SK-N-MC (cell line): ENCODE results near the gene NAPG.
"Not testable (repeated sequence)": the region's sequence is repeated elsewhere in the genome, so short reads cannot be mapped to it uniquely, and the experiment has no call there.

Experiments used
- EZH2 ChIP-seq: fragments of 200-600 bp; sonication (generic); IDR thresholded peaks from one replicate; pipeline ENCODE4 v1.6.1; 2017; ENCODE audit warnings: antibody characterized with exemption
- FOXP2 ChIP-seq: optimal IDR thresholded peaks from 2 replicates; pipeline ENCODE3; 2011; ENCODE audit warnings: mild to moderate bottlenecking, moderate library complexity; ENCODE audit not compliant: insufficient read depth; ENCODE audit errors: extremely low read length, control extremely low read depth

- not testable (repeated sequence) for TF ChIP-seq EZH2, FOXP2
These were observed 67.7 kb downstream of the NAPG start for GRCh38 chr18:10593366-10594022.
